H9 (cell line): Measurements from ENCODE around the gene LIN54. TPM values are rescaled to one million over a fixed set of nuclear protein-coding genes. Genes with fewer than 3 reads are reported as not detected.
"Not testable (repeated sequence)": the region's sequence is repeated elsewhere in the genome, so short reads cannot be mapped to it uniquely, and the experiment has no call there.

ENCODE experiments used
- DNase-seq: peaks from one replicate; pipeline ENCODE4 v3.0.0-alpha.2; 2017
- H2AFZ ChIP-seq: one replicate; pipeline ENCODE4 v1.6.1; 2013; ENCODE audit warnings: mild to moderate bottlenecking, low read length, control low read depth, moderate library complexity
- H2AK5ac ChIP-seq: 2 replicates; pipeline ENCODE4 v1.6.1; 2013; ENCODE audit warnings: low read length, control low read depth, mixed read lengths; ENCODE audit not compliant: insufficient read length
- H2BK120ac ChIP-seq: one replicate; pipeline ENCODE4 v1.6.1; 2013; ENCODE audit warnings: low read depth, mild to moderate bottlenecking, low read length, control low read depth, inconsistent platforms; ENCODE audit not compliant: poor library complexity, severe bottlenecking
- H2BK12ac ChIP-seq: 2 replicates; pipeline ENCODE4 v1.6.1; 2013; ENCODE audit warnings: low read length, control low read depth, mixed read lengths, low read depth; ENCODE audit not compliant: insufficient read length
- H2BK15ac ChIP-seq: 2 replicates; pipeline ENCODE4 v1.6.1; 2013; ENCODE audit warnings: low read depth, low read length, control low read depth
- H2BK20ac ChIP-seq: one replicate; pipeline ENCODE4 v1.6.1; 2013; ENCODE audit warnings: low read depth, mild to moderate bottlenecking, low read length, control low read depth, inconsistent platforms; ENCODE audit not compliant: poor library complexity, severe bottlenecking
- H2BK5ac ChIP-seq: 2 replicates; pipeline ENCODE4 v1.6.1; 2013; ENCODE audit warnings: low read length, control low read depth, mixed read lengths; ENCODE audit not compliant: insufficient read length
- H3K14ac ChIP-seq: 2 replicates; pipeline ENCODE4 v1.6.1; 2013; ENCODE audit warnings: low read length, control low read depth; ENCODE audit not compliant: insufficient read depth
- H3K18ac ChIP-seq: 2 replicates; pipeline ENCODE4 v1.6.1; 2013; ENCODE audit warnings: low read depth, mild to moderate bottlenecking, mixed read lengths, low read length, control low read depth; ENCODE audit not compliant: insufficient read length
- H3K23ac ChIP-seq: 2 replicates; pipeline ENCODE4 v1.6.1; 2013; ENCODE audit warnings: low read length, control low read depth, mixed read lengths, low read depth; ENCODE audit not compliant: insufficient read length
- H3K23me2 ChIP-seq: 2 replicates; pipeline ENCODE4 v1.6.1; 2013; ENCODE audit warnings: low read depth, mild to moderate bottlenecking, mixed read lengths, low read length, control low read depth; ENCODE audit not compliant: insufficient read length, poor library complexity, severe bottlenecking
- H3K27ac ChIP-seq: 2 replicates; pipeline ENCODE4 v1.5.1; 2013; ENCODE audit warnings: low read length, control low read depth, mixed read lengths, low read depth; ENCODE audit not compliant: insufficient read length
- H3K27me3 ChIP-seq: 2 replicates; pipeline ENCODE4 v1.6.1; 2013; ENCODE audit warnings: low read length, control low read depth, inconsistent platforms; ENCODE audit not compliant: insufficient read depth
- H3K4ac ChIP-seq: 2 replicates; pipeline ENCODE4 v1.6.1; 2013; ENCODE audit warnings: low read depth, mild to moderate bottlenecking, control low read depth, inconsistent platforms, low read length, moderate library complexity
- H3K4me1 ChIP-seq: 2 replicates; pipeline ENCODE4 v1.6.1; 2013; ENCODE audit warnings: low read length, control low read depth, inconsistent platforms; ENCODE audit not compliant: insufficient read depth
- H3K4me2 ChIP-seq: 2 replicates; pipeline ENCODE4 v1.6.1; 2013; ENCODE audit warnings: low read length, control low read depth, mixed read lengths; ENCODE audit not compliant: insufficient read length, insufficient read depth
- H3K56ac ChIP-seq: 2 replicates; pipeline ENCODE4 v1.6.1; 2013; ENCODE audit warnings: low read depth, mild to moderate bottlenecking, mixed read lengths, low read length, control low read depth; ENCODE audit not compliant: insufficient read length
- H3K79me1 ChIP-seq: 2 replicates; pipeline ENCODE4 v1.6.1; 2013; ENCODE audit warnings: low read depth, mild to moderate bottlenecking, moderate library complexity, low read length, control low read depth, inconsistent platforms; ENCODE audit not compliant: insufficient read depth, poor library complexity, severe bottlenecking
- H3K79me2 ChIP-seq: 2 replicates; pipeline ENCODE4 v1.6.1; 2013; ENCODE audit warnings: low read length, control low read depth, inconsistent platforms; ENCODE audit not compliant: insufficient read depth
- H3K9ac ChIP-seq: 2 replicates; pipeline ENCODE4 v1.6.1; 2013; ENCODE audit warnings: low read length, control low read depth, mixed read lengths; ENCODE audit not compliant: insufficient read length; ENCODE audit errors: extremely low read depth
- H3K9me3 ChIP-seq: one replicate; pipeline ENCODE4 v1.6.1; 2013; ENCODE audit warnings: low read depth, low read length, inconsistent platforms; ENCODE audit not compliant: control insufficient read depth
- H3T11ph ChIP-seq: one replicate; pipeline ENCODE4 v1.6.1; 2013; ENCODE audit warnings: mild to moderate bottlenecking, low read length, control low read depth, inconsistent platforms
- H4K20me1 ChIP-seq: one replicate; pipeline ENCODE4 v1.6.1; 2013; ENCODE audit not compliant: control insufficient read depth, insufficient read length, insufficient read depth
- H4K5ac ChIP-seq: 2 replicates; pipeline ENCODE4 v1.6.1; 2013; ENCODE audit warnings: low read depth, mild to moderate bottlenecking, mixed read lengths, low read length, control low read depth; ENCODE audit not compliant: insufficient read length
- H4K8ac ChIP-seq: replicated peaks from 2 replicates; pipeline ENCODE4 v1.6.1; 2013; ENCODE audit warnings: low read length, control low read depth, mixed read lengths, low read depth; ENCODE audit not compliant: insufficient read length
- H4K91ac ChIP-seq: 2 replicates; pipeline ENCODE4 v1.6.1; 2013; ENCODE audit warnings: low read depth, mild to moderate bottlenecking, moderate library complexity, mixed read lengths, low read length, control low read depth; ENCODE audit not compliant: insufficient read length
- H3K27ac Mint-ChIP-seq, 3 experiments: 2 replicates in 2 of 3; 3 replicates in 1 of 3; pipeline ENCODE4 v1.8.0; 2020 to 2021; ENCODE audit warnings: mixed read lengths in 3 of 3, mild to moderate bottlenecking in 1 of 3, moderate library complexity in 1 of 3
- H3K27me3 Mint-ChIP-seq: 2 replicates; pipeline ENCODE4 v1.8.0; 2021; ENCODE audit warnings: low read depth, mild to moderate bottlenecking, moderate library complexity, mixed read lengths
- H3K36me3 Mint-ChIP-seq, 3 experiments: 2 replicates in 2 of 3; 3 replicates in 1 of 3; pipeline ENCODE4 v1.8.0; 2020 to 2021; ENCODE audit warnings: low read depth in 3 of 3, mixed read lengths in 3 of 3; ENCODE audit not compliant: insufficient read depth in 1 of 3
- H3K4me1 Mint-ChIP-seq, 2 experiments: 2 replicates each; pipeline ENCODE4 v1.8.0; 2020; ENCODE audit warnings: mixed read lengths in 2 of 2
- H3K4me3 Mint-ChIP-seq, 2 experiments: 2 replicates in 1 of 2; 3 replicates in 1 of 2; pipeline ENCODE4 v1.8.0; 2020 to 2021; ENCODE audit warnings: mild to moderate bottlenecking in 2 of 2, mixed read lengths in 2 of 2, moderate library complexity in 1 of 2
- H3K9me3 Mint-ChIP-seq, 2 experiments: 2 replicates in 1 of 2; 3 replicates in 1 of 2; pipeline ENCODE4 v1.8.0; 2020; ENCODE audit warnings: mild to moderate bottlenecking in 2 of 2, mixed read lengths in 2 of 2, moderate library complexity in 1 of 2
- WGBS: extraction: QIAGEN DNeasy Blood & Tissue Kit; methylation state at CpG from one replicate; pipeline ENCODE4 v1.1.7; 2013; ENCODE audit warnings: missing lambda C conversion rate, low lambda C conversion rate, mixed read lengths; ENCODE audit not compliant: insufficient read length; ENCODE audit errors: extremely low coverage; 5-methylcytosine and 5-hydroxymethylcytosine counted together
- total RNA-seq: library from RNA; stranded (reverse); gene quantifications from 2 replicates; pipeline ENCODE4 v1.2.1, GENCODE V29; 2021
- TF ChIP-seq, protein P1 (sequence below): fragments of 200-600 bp; sonication (generic); conservative IDR thresholded peaks from 3 replicates; pipeline ENCODE4 v1.8.0; 2021; ENCODE audit warnings: antibody characterized with exemption, mild to moderate bottlenecking

Gene LIN54
- total RNA-seq, 1 experiment from 2014 or later: 16.3 TPM

DNA sequence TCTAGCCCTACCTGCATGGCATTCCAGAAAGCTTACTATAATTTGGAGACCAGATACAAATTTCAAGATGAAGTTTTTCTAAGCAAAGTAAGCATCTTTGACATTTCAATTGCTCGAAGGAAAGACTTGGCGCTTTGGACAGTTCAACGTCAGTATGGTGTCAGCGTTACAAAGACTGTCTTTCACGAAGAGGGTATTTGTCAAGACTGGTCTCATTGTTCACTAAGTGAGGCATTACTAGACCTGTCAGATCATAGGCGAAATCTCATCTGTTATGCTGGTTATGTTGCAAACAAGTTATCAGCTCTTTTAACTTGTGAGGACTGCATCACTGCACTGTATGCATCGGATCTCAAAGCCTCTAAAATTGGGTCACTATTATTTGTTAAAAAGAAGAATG lies 92.5 kb downstream of the LIN54 start:
- H3K9ac ChIP-seq: no peak overlapping the region
- H3K9me3 ChIP-seq: no peaks in the 10 kb centered on the region
- WGBS: no CpG with 5 or more reads among the region's 7 CpGs
- H2AFZ ChIP-seq: no peak overlapping the region
- peaks cover 4% of the 10 kb centered on the region for H3K79me1 ChIP-seq
- no peak overlapping the region for H3K27ac ChIP-seq
- TF ChIP-seq, protein P1, sequence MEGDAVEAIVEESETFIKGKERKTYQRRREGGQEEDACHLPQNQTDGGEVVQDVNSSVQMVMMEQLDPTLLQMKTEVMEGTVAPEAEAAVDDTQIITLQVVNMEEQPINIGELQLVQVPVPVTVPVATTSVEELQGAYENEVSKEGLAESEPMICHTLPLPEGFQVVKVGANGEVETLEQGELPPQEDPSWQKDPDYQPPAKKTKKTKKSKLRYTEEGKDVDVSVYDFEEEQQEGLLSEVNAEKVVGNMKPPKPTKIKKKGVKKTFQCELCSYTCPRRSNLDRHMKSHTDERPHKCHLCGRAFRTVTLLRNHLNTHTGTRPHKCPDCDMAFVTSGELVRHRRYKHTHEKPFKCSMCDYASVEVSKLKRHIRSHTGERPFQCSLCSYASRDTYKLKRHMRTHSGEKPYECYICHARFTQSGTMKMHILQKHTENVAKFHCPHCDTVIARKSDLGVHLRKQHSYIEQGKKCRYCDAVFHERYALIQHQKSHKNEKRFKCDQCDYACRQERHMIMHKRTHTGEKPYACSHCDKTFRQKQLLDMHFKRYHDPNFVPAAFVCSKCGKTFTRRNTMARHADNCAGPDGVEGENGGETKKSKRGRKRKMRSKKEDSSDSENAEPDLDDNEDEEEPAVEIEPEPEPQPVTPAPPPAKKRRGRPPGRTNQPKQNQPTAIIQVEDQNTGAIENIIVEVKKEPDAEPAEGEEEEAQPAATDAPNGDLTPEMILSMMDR: no peak
- no peak overlapping the region for H3K14ac ChIP-seq
- H3K4me2 ChIP-seq: no peak overlapping the region
- H3K23me2 ChIP-seq: no peaks in the 10 kb centered on the region
- H2BK12ac ChIP-seq: no peak overlapping the region
- H2BK5ac ChIP-seq: no peak overlapping the region
- Mint-ChIP-seq H3K9me3 (no peaks in the 10 kb centered on the region), H3K27me3 (no peaks in the 10 kb centered on the region), H3K27ac (no peak overlapping the region), H3K4me1 (no peaks in the 10 kb centered on the region), H3K4me3 (no peak overlapping the region), H3K36me3 (peaks cover 0 to 38% (median 30%) of the 10 kb centered on the region in 3 experiments; a peak in 5 of 7 replicates)
- no peaks in the 10 kb centered on the region for H3K79me2 ChIP-seq
- no peaks in the 10 kb centered on the region for H4K20me1 ChIP-seq
- no peaks in the 10 kb centered on the region for H3K4me1 ChIP-seq
- H3K23ac ChIP-seq: no peak overlapping the region
- no peaks in the 10 kb centered on the region for H3K27me3 ChIP-seq
- no peak overlapping the region for H4K91ac ChIP-seq
- H4K8ac ChIP-seq: no peak overlapping the region
- no peak overlapping the region for H3K18ac ChIP-seq
- H3K56ac ChIP-seq: no peak overlapping the region
- H3K4ac ChIP-seq: no peak overlapping the region
- no peak for DNase-seq
- no peak overlapping the region for H2BK120ac ChIP-seq
- no peak overlapping the region for H4K5ac ChIP-seq
- H2BK15ac ChIP-seq: no peak overlapping the region
- no peak overlapping the region for H3T11ph ChIP-seq
- H2BK20ac ChIP-seq: no peak overlapping the region
- no peak overlapping the region for H2AK5ac ChIP-seq

DNA sequence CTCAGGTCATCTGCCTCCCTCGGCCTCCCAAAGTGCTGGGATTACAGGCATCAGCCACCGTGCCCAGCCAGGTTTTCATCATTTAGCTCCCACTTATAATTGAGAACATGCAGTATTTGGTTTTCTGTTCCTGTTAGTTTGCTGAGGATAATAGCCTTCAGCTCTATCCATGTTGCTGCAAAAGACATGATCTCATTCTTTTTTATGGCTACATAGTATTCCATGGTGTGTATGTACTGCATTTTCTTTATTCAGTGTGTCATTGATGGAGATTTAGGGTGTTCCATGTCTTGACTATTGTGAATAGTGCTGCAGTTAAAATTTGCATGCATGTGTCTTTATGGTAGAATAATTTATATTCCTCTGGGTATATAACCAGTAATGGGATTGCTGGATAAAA lies 96.7 kb downstream of the LIN54 start:
- not testable (repeated sequence) for H3K23me2 ChIP-seq, H3K9me3 ChIP-seq, H3K4me1 Mint-ChIP-seq, H2BK5ac ChIP-seq, H4K8ac ChIP-seq, H3K56ac ChIP-seq, H3K79me2 ChIP-seq, H2AK5ac ChIP-seq, H3K79me1 ChIP-seq, H3K9me3 Mint-ChIP-seq, H4K5ac ChIP-seq, H3K27me3 Mint-ChIP-seq, H2BK12ac ChIP-seq, H2BK15ac ChIP-seq, H4K91ac ChIP-seq, H2BK120ac ChIP-seq, H3T11ph ChIP-seq, H2BK20ac ChIP-seq, H3K27me3 ChIP-seq, H3K4me3 Mint-ChIP-seq, H3K4ac ChIP-seq, H3K4me2 ChIP-seq, H3K23ac ChIP-seq, DNase-seq, H3K27ac Mint-ChIP-seq, H2AFZ ChIP-seq, H3K4me1 ChIP-seq, H3K18ac ChIP-seq, H3K14ac ChIP-seq, H3K27ac ChIP-seq, H4K20me1 ChIP-seq, H3K9ac ChIP-seq
- peaks cover 8 to 65% (median 51%) of the 10 kb centered on the region in 3 experiments; a peak in 6 of 7 replicates for H3K36me3 Mint-ChIP-seq
- no CpG with 5 or more reads among the region's 2 CpGs for WGBS
